Fibroblast of lung (primary cell): ENCODE data around the gene CCDC82.

Experiments
- EZH2 ChIP-seq: IDR thresholded peaks from 2 replicates; pipeline ENCODE4 v1.5.1; 2012; ENCODE audit warnings: low read length, control low read depth, mild to moderate bottlenecking; ENCODE audit errors: missing control alignments
- TF ChIP-seq, protein P1 (sequence below), 2 donors: IDR thresholded peaks in 1 of 2; conservative IDR thresholded peaks in 1 of 2; 1 replicate in 1 of 2; 2 replicates in 1 of 2; pipeline ENCODE4 v1.5.1; 2011 to 2012; ENCODE audit warnings: low read length in 2 of 2, control low read depth in 1 of 2, inconsistent platforms in 1 of 2, low read depth in 1 of 2, mild to moderate bottlenecking in 1 of 2

DNA sequence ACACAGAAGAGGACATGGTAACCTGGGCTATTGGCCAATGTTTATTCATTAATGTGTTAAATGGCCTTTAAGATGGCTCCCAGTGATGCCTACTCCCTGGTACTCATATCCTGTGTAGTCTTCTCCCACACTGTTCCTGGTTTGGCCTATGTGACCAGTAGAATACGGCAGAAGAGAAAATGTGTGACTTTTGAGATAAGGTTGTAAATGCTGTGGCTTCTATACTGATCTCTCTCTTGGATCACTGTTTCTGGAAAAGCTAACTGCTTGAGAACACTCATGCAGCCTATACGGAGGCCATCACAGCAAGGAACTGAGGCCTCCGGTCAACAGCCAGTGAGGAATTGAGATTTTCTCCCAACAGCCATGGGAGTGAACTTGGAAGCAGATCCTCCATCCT is 70.9 kb downstream of the CCDC82 start:
- TF ChIP-seq, protein P1, sequence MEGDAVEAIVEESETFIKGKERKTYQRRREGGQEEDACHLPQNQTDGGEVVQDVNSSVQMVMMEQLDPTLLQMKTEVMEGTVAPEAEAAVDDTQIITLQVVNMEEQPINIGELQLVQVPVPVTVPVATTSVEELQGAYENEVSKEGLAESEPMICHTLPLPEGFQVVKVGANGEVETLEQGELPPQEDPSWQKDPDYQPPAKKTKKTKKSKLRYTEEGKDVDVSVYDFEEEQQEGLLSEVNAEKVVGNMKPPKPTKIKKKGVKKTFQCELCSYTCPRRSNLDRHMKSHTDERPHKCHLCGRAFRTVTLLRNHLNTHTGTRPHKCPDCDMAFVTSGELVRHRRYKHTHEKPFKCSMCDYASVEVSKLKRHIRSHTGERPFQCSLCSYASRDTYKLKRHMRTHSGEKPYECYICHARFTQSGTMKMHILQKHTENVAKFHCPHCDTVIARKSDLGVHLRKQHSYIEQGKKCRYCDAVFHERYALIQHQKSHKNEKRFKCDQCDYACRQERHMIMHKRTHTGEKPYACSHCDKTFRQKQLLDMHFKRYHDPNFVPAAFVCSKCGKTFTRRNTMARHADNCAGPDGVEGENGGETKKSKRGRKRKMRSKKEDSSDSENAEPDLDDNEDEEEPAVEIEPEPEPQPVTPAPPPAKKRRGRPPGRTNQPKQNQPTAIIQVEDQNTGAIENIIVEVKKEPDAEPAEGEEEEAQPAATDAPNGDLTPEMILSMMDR (conservative IDR thresholded peaks at IDR 0.05 in 1 of 2, IDR thresholded peaks at IDR 0.05 in 1 of 2; ENCODE audit: low read depth in 1 of 2, low read length in 2 of 2), result no peak
- TF ChIP-seq EZH2, result no peak
